T-helper 1 cell treated with Interleukin-12 subunit alpha and Interleukin-12 subunit beta and Interleukin-4 antibody, amounts not matched to agents 30 μg/mL and 1 μg/mL, for 36 hours (primary cell): ENCODE measurements around the gene SOSTDC1.

Experiments used
- H3K27ac Mint-ChIP-seq: one replicate; pipeline ENCODE4 v1.8.0; 2021; ENCODE audit warnings: mild to moderate bottlenecking, mixed read lengths
- H3K27me3 Mint-ChIP-seq: one replicate; pipeline ENCODE4 v1.8.0; 2021; ENCODE audit warnings: low read depth, mixed read lengths
- H3K36me3 Mint-ChIP-seq: one replicate; pipeline ENCODE4 v1.8.0; 2021; ENCODE audit warnings: low read depth, mixed read lengths
- H3K4me1 Mint-ChIP-seq: one replicate; pipeline ENCODE4 v1.8.0; 2021; ENCODE audit warnings: low read depth, mixed read lengths
- H3K4me3 Mint-ChIP-seq: one replicate; pipeline ENCODE4 v1.8.0; 2021; ENCODE audit warnings: mild to moderate bottlenecking, moderate library complexity, mixed read lengths
- H3K9me3 Mint-ChIP-seq: one replicate; pipeline ENCODE4 v1.8.0; 2021; ENCODE audit warnings: mixed read lengths

SOSTDC1 gene

DNA sequence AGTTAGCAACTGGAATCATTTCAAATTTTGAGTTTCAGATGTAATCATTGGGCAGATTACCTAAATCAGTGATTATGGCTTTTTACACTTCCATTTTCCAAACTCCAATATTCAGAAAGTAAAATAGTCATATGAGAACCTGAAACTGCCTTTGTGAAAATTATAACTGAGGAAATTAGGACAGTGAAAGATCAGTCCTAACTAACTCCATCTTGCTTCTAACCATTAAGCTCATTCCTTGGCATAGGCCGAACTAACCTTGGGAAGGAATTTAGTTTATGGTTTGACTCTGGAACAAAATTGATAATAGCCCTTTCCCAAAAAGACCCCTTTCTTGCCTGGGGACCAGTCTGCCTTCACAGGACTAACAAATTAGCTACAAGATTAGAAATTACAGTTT, 46.4 kb downstream of the SOSTDC1 start:
- peaks cover 12% of the 10 kb centered on the region for H3K4me1 Mint-ChIP-seq
- peaks cover 8% of the 10 kb centered on the region for H3K9me3 Mint-ChIP-seq
- no peaks in the 10 kb centered on the region for H3K27me3 Mint-ChIP-seq
- no peak overlapping the region for H3K4me3 Mint-ChIP-seq
- peaks cover 2% of the 10 kb centered on the region for H3K36me3 Mint-ChIP-seq
- H3K27ac Mint-ChIP-seq: no peak overlapping the region

DNA sequence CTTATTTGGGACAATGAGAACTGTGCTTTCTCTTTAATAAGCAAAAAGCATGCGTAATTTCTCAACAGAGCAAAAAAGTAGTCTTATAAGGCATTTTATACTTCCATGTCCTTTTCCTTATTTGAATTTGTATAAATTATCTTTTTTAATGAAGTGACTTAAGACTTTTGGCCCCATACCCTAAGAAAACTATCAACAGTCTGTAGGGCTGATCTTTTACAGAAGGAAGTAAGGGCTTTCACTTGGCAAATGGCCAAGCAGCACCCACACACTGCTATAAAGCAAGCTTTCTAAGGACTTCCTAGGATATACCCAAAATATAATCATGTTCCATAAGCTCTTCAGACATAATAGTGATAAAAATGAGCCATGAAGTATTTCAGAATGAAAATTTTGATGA, 47.6 kb downstream of the SOSTDC1 start:
- Mint-ChIP-seq H3K4me3 (no peak overlapping the region), H3K4me1 (peaks cover 12% of the 10 kb centered on the region), H3K27ac (no peak overlapping the region), H3K9me3 (peaks cover 8% of the 10 kb centered on the region), H3K27me3 (no peaks in the 10 kb centered on the region), H3K36me3 (peaks cover 2% of the 10 kb centered on the region)

DNA sequence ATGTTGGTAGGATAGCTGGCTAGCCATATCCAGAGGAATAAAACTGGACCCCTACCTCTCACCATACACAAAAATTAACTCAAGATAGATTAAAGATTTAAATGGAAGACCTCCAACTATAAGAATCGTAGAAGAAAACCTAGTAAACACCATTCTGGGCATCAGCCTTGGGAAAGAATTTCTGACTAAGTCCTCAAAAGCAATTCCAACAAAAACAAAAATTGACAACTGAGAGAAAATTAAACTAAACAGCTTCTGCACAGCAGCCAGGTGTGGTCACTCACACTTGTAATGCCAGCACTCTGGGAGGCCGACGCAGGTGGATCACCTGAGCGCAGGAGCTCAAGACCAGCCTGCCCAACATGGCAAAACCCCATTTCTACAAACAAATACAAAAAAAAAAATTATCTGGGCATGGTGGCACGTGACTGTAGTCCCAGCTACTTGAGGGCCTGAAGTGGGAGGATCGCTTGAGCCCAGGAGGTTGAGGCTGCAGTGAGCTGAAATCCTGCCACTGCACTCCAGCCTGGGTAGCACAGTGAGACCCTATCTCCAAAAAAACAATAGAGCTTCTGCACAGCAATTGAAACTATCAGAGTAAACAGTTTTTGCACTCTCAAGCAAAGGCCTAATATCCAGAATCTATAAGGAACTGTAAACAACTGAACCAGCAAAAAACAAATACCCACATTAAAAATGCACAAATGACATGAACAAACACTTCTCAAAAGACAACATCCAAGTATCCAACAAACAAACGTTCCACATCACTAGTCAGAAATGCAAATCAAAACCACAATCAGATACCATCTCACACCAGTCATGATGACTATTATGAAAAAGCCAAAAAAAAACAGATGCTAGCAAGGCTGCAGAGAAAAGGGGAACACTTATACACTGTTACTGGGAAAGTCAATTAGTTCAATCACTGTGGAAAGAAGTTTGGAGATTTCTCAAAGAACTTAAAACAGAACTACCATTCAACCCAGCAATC, 49.0 kb downstream of the SOSTDC1 start:
- Mint-ChIP-seq H3K36me3 (peaks cover 2% of the 10 kb centered on the region), H3K9me3 (peaks cover 8% of the 10 kb centered on the region), H3K4me1 (peaks cover 12% of the 10 kb centered on the region), H3K27ac (no peak overlapping the region), H3K27me3 (no peaks in the 10 kb centered on the region), H3K4me3 (no peak overlapping the region)

GRCh38 chr7:16412274-16413254, 53.0 kb downstream of the SOSTDC1 start:
- H3K4me1 Mint-ChIP-seq: peaks cover 3% of the 10 kb centered on the region
- no peak overlapping the region for H3K27ac Mint-ChIP-seq
- H3K9me3 Mint-ChIP-seq: no peaks in the 10 kb centered on the region
- H3K36me3 Mint-ChIP-seq: peaks cover 2% of the 10 kb centered on the region
- no peak overlapping the region for H3K4me3 Mint-ChIP-seq
- H3K27me3 Mint-ChIP-seq: no peaks in the 10 kb centered on the region
